GM23338 (cell line): ENCODE results near the gene CFAP65.

Source experiments
- CREB1 ChIP-seq: fragments of 250-450 bp; sonication (Bioruptor Pico); IDR thresholded peaks from 2 replicates; pipeline ENCODE4 v1.5.0; 2020; ENCODE audit warnings: low read depth, mild to moderate bottlenecking, moderate library complexity
- EZH2 ChIP-seq: fragments of 200-600 bp; sonication (generic); IDR thresholded peaks from one replicate; pipeline ENCODE4 v1.8.0; 2017; ENCODE audit warnings: antibody characterized with exemption, mild to moderate bottlenecking, low read depth; ENCODE audit not compliant: unreplicated experiment
- EZH2phosphoT487 ChIP-seq: fragments of 200-600 bp; sonication (generic); IDR thresholded peaks from one replicate; pipeline ENCODE4 v1.8.1; 2018; ENCODE audit warnings: antibody characterized with exemption; ENCODE audit not compliant: unreplicated experiment
- POLR2AphosphoS5 ChIP-seq: IDR thresholded peaks from 2 replicates; pipeline ENCODE4 v1.6.1; 2016; ENCODE audit warnings: antibody characterized with exemption, low read depth
- STAT1 ChIP-seq: IDR thresholded peaks from one replicate; pipeline ENCODE4 v1.6.1; 2016; ENCODE audit warnings: antibody characterized with exemption; ENCODE audit not compliant: unreplicated experiment
- ZNF331 ChIP-seq: fragments of 250-450 bp; sonication (Bioruptor Pico); IDR thresholded peaks from 2 replicates; pipeline ENCODE4 v1.5.0; 2020; ENCODE audit warnings: low read depth, mild to moderate bottlenecking, moderate library complexity
- TF ChIP-seq, protein P1 (sequence below), 2 experiments: fragments of 200-600 bp in 1 of 2; sonication (generic) in 1 of 2; conservative IDR thresholded peaks; 2 replicates each; pipeline versions ENCODE4 v1.5.1 to v1.6.1; 2016 to 2017; ENCODE audit warnings: antibody characterized with exemption in 2 of 2, low read depth in 2 of 2, mild to moderate bottlenecking in 2 of 2, moderate library complexity in 1 of 2
- TF ChIP-seq, protein P2 (sequence below): fragments of 250-450 bp; sonication (Bioruptor Pico); IDR thresholded peaks from 2 replicates; pipeline ENCODE4 v1.5.0; 2020; ENCODE audit warnings: mild to moderate bottlenecking, moderate library complexity

- TF ChIP-seq POLR2AphosphoS5 = no peak
- no peak for TF ChIP-seq STAT1
- TF ChIP-seq EZH2phosphoT487 = no peak
- TF ChIP-seq, protein P1, sequence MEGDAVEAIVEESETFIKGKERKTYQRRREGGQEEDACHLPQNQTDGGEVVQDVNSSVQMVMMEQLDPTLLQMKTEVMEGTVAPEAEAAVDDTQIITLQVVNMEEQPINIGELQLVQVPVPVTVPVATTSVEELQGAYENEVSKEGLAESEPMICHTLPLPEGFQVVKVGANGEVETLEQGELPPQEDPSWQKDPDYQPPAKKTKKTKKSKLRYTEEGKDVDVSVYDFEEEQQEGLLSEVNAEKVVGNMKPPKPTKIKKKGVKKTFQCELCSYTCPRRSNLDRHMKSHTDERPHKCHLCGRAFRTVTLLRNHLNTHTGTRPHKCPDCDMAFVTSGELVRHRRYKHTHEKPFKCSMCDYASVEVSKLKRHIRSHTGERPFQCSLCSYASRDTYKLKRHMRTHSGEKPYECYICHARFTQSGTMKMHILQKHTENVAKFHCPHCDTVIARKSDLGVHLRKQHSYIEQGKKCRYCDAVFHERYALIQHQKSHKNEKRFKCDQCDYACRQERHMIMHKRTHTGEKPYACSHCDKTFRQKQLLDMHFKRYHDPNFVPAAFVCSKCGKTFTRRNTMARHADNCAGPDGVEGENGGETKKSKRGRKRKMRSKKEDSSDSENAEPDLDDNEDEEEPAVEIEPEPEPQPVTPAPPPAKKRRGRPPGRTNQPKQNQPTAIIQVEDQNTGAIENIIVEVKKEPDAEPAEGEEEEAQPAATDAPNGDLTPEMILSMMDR (conservative IDR thresholded peaks at IDR 0.05; ENCODE audit: low read depth in 2 of 2) = no peak
- TF ChIP-seq EZH2 = no peak
- no peak for TF ChIP-seq ZNF331 (CRISPR knock-in tag)
- TF ChIP-seq, protein P2, sequence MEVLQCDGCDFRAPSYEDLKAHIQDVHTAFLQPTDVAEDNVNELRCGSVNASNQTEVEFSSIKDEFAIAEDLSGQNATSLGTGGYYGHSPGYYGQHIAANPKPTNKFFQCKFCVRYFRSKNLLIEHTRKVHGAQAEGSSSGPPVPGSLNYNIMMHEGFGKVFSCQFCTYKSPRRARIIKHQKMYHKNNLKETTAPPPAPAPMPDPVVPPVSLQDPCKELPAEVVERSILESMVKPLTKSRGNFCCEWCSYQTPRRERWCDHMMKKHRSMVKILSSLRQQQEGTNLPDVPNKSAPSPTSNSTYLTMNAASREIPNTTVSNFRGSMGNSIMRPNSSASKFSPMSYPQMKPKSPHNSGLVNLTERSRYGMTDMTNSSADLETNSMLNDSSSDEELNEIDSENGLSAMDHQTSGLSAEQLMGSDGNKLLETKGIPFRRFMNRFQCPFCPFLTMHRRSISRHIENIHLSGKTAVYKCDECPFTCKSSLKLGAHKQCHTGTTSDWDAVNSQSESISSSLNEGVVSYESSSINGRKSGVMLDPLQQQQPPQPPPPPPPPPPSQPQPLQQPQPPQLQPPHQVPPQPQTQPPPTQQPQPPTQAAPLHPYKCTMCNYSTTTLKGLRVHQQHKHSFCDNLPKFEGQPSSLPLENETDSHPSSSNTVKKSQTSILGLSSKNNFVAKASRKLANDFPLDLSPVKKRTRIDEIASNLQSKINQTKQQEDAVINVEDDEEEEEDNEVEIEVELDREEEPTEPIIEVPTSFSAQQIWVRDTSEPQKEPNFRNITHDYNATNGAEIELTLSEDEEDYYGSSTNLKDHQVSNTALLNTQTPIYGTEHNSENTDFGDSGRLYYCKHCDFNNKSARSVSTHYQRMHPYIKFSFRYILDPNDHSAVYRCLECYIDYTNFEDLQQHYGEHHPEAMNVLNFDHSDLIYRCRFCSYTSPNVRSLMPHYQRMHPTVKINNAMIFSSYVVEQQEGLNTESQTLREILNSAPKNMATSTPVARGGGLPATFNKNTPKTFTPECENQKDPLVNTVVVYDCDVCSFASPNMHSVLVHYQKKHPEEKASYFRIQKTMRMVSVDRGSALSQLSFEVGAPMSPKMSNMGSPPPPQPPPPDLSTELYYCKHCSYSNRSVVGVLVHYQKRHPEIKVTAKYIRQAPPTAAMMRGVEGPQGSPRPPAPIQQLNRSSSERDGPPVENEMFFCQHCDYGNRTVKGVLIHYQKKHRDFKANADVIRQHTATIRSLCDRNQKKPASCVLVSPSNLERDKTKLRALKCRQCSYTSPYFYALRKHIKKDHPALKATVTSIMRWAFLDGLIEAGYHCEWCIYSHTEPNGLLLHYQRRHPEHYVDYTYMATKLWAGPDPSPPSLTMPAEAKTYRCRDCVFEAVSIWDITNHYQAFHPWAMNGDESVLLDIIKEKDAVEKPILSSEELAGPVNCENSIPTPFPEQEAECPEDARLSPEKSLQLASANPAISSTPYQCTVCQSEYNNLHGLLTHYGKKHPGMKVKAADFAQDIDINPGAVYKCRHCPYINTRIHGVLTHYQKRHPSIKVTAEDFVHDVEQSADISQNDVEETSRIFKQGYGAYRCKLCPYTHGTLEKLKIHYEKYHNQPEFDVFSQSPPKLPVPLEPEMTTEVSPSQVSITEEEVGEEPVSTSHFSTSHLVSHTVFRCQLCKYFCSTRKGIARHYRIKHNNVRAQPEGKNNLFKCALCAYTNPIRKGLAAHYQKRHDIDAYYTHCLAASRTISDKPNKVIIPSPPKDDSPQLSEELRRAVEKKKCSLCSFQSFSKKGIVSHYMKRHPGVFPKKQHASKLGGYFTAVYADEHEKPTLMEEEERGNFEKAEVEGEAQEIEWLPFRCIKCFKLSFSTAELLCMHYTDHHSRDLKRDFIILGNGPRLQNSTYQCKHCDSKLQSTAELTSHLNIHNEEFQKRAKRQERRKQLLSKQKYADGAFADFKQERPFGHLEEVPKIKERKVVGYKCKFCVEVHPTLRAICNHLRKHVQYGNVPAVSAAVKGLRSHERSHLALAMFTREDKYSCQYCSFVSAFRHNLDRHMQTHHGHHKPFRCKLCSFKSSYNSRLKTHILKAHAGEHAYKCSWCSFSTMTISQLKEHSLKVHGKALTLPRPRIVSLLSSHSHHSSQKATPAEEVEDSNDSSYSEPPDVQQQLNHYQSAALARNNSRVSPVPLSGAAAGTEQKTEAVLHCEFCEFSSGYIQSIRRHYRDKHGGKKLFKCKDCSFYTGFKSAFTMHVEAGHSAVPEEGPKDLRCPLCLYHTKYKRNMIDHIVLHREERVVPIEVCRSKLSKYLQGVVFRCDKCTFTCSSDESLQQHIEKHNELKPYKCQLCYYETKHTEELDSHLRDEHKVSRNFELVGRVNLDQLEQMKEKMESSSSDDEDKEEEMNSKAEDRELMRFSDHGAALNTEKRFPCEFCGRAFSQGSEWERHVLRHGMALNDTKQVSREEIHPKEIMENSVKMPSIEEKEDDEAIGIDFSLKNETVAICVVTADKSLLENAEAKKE (CRISPR knock-in tag) = no peak
- no peak for TF ChIP-seq CREB1 (CRISPR knock-in tag)
These were observed 79.4 kb downstream of the CFAP65 start for GRCh38 chr2:218961651-218962570.
